ENCODE results near the gene ATRAID.

ATRAID gene

DNA sequence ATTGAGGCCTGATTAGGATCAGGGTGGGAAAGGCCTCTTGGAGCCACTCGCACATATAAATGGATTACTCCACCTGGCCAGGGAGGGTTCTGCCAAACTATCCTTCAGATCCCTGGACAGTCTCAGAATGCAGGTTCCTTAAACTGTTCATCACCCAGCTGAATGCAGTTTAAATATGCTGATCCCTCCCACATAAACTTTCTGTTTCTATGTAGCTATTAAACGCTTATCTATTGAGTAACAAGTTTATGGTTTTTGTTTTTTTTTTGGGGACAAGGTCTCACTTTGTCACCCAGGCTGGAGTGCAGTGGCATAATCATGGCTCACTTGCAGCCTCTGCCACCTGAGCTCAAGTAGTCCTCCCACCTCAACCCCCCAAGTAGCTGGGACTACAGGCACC, 7.2 kb downstream of the ATRAID start:
- no peaks in the 10 kb centered on the region for H3K9me2 ChIP-seq (replicated peaks; ENCODE audit: control insufficient read depth, low read length)

DNA sequence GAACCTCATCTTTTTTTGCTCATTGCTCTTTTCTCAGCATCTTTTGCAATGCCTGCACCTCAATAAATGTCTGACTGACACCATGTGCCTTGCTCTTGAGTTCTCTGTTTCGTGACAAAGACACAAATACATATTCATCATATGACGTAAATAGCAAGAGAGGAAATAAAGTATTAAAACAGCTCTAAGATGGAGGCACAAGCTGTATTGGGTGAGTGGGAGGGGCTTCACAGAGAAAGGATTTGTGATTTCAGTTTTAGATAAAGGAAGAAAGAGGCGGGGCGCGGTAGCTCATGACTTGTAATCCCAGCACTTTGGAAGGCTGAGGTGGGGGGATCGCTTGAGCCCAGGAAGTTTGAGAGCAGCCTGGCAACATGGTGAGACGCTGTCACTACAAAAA, 8.2 kb downstream of the ATRAID start:
- H3K4me1 ChIP-seq (ENCODE audit: control insufficient read depth, low read length), result peaks cover 42% of the 10 kb centered on the region
- peaks cover 19% of the 10 kb centered on the region for H3F3A ChIP-seq (ENCODE audit: control insufficient read depth, insufficient read depth)
- H3K79me2 ChIP-seq (ENCODE audit: control insufficient read depth, low read length), result peaks cover 30% of the 10 kb centered on the region
- H4K20me1 ChIP-seq (ENCODE audit: control insufficient read depth, insufficient read depth, low read depth, low read length), result no peaks in the 10 kb centered on the region
- H3K9me2 ChIP-seq (replicated peaks; ENCODE audit: control insufficient read depth, low read length), result no peaks in the 10 kb centered on the region
- H3K9me3 ChIP-seq (ENCODE audit: control insufficient read depth, insufficient read depth, low read length), result no peaks in the 10 kb centered on the region
- no peaks in the 10 kb centered on the region for H3K27me3 ChIP-seq (ENCODE audit: control insufficient read depth, low read length)
- no peak overlapping the region for H3K4me3 ChIP-seq (ENCODE audit: low read length)
- no peak overlapping the region for H3K27ac ChIP-seq (ENCODE audit: low read depth, low read length)
- no peak overlapping the region for H3K4me2 ChIP-seq (ENCODE audit: low read length)
- TF ChIP-seq CTCF (IDR thresholded peaks at IDR 0.05; ENCODE audit: low read depth, low read length, poor library complexity, severe bottlenecking) (no peak), EZH2phosphoT487 (IDR thresholded peaks at IDR 0.05; ENCODE audit: borderline replicate concordance, low read length) (no peak)
- peaks cover 88% of the 10 kb centered on the region for H3K36me3 ChIP-seq (ENCODE audit: control insufficient read depth, low read length)

More for the DNA sequence above, 7.2 kb downstream of the ATRAID start:
- Histone ChIP-seq H3K4me2 (ENCODE audit: low read length) (peak overlapping the region; percentile 98), H3F3A (ENCODE audit: control insufficient read depth, insufficient read depth) (peaks cover 22% of the 10 kb centered on the region), H3K79me2 (ENCODE audit: control insufficient read depth, low read length) (peaks cover 33% of the 10 kb centered on the region), H4K20me1 (ENCODE audit: control insufficient read depth, insufficient read depth, low read depth, low read length) (no peaks in the 10 kb centered on the region), H3K4me3 (ENCODE audit: low read length) (peak overlapping the region; percentile 92), H3K36me3 (ENCODE audit: control insufficient read depth, low read length) (peaks cover 88% of the 10 kb centered on the region), H3K27me3 (ENCODE audit: control insufficient read depth, low read length) (no peaks in the 10 kb centered on the region), H3K4me1 (ENCODE audit: control insufficient read depth, low read length) (peaks cover 42% of the 10 kb centered on the region), H3K9me3 (ENCODE audit: control insufficient read depth, insufficient read depth, low read length) (no peaks in the 10 kb centered on the region), H3K27ac (ENCODE audit: low read depth, low read length) (peak overlapping the region; percentile 78)
- TF ChIP-seq CTCF (IDR thresholded peaks at IDR 0.05; ENCODE audit: low read depth, low read length, poor library complexity, severe bottlenecking) (no peak), EZH2phosphoT487 (IDR thresholded peaks at IDR 0.05; ENCODE audit: borderline replicate concordance, low read length) (no peak)

DNA sequence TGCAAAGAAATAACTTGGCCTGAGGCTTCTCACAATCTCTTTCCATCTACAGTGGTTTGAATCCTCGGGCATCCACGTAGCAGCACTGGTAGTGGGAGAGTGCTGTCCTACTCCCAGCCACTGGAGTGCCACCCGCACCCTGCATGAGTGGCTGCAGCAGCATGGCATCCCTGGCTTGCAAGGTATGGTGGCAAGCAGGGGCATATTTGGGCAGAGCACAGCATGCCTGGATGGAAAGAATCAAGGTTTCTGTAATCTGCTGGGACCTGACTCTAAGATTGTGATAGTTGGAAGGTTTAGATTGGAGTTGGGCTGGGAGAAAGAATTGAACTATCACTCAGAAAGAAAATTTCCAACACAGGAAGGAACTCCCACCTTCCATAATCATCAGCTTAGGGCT, 9.3 kb downstream of the ATRAID start:
- no peaks in the 10 kb centered on the region for H3K9me2 ChIP-seq (replicated peaks; ENCODE audit: control insufficient read depth, low read length)
- TF ChIP-seq CTCF (IDR thresholded peaks at IDR 0.05; ENCODE audit: low read depth, low read length, poor library complexity, severe bottlenecking) (no peak), EZH2phosphoT487 (IDR thresholded peaks at IDR 0.05; ENCODE audit: borderline replicate concordance, low read length) (no peak)
- H3K9me3 ChIP-seq (ENCODE audit: control insufficient read depth, insufficient read depth, low read length), result no peaks in the 10 kb centered on the region

More for the DNA sequence above, 9.3 kb downstream of the ATRAID start:
- no peak overlapping the region for H3K27ac ChIP-seq (ENCODE audit: low read depth, low read length)
- H3K79me2 ChIP-seq (ENCODE audit: control insufficient read depth, low read length), result peaks cover 30% of the 10 kb centered on the region
- H3K27me3 ChIP-seq (ENCODE audit: control insufficient read depth, low read length), result no peaks in the 10 kb centered on the region
- peaks cover 86% of the 10 kb centered on the region for H3K36me3 ChIP-seq (ENCODE audit: control insufficient read depth, low read length)
- H3K4me2 ChIP-seq (ENCODE audit: low read length), result no peak overlapping the region
- no peaks in the 10 kb centered on the region for H4K20me1 ChIP-seq (ENCODE audit: control insufficient read depth, insufficient read depth, low read depth, low read length)
- no peak overlapping the region for H3K4me3 ChIP-seq (ENCODE audit: low read length)
- H3F3A ChIP-seq (ENCODE audit: control insufficient read depth, insufficient read depth), result peaks cover 12% of the 10 kb centered on the region
- H3K4me1 ChIP-seq (ENCODE audit: control insufficient read depth, low read length), result peaks cover 42% of the 10 kb centered on the region

Data from DOHH2 (cell line).